Lower lobe of right lung (tissue), 2 donors: Measurements from ENCODE around the gene CHCHD6. TPM values are rescaled to one million over a fixed set of nuclear protein-coding genes. Genes with fewer than 3 reads are reported as not detected.

Source experiments
- ATAC-seq, 2 donors: fragments of 200-7000 bp; cut with Tn5 transposase; one replicate each; pipeline ENCODE4 v1.9.1; 2020 to 2022; ENCODE audit warnings: mild to moderate bottlenecking in 2 of 2, moderate library complexity in 2 of 2
- DNase-seq: peaks from one replicate; pipeline ENCODE4 v3.0.0-alpha.2; 2020
- H3K27ac ChIP-seq: fragments of 200-600 bp; one replicate; pipeline ENCODE4 v1.8.0; 2022
- H3K27me3 ChIP-seq: fragments of 200-600 bp; one replicate; pipeline ENCODE4 v1.8.0; 2022; ENCODE audit warnings: low read depth
- H3K36me3 ChIP-seq: fragments of 200-600 bp; one replicate; pipeline ENCODE4 v1.8.0; 2022; ENCODE audit warnings: mild to moderate bottlenecking
- H3K4me1 ChIP-seq: fragments of 200-600 bp; one replicate; pipeline ENCODE4 v1.8.0; 2022
- H3K4me3 ChIP-seq: fragments of 200-600 bp; one replicate; pipeline ENCODE4 v1.8.0; 2022; ENCODE audit warnings: mild to moderate bottlenecking
- H3K9me3 ChIP-seq: fragments of 200-600 bp; one replicate; pipeline ENCODE4 v1.8.0; 2022
- CTCF ChIP-seq: fragments of 200-600 bp; IDR thresholded peaks from one replicate; pipeline ENCODE4 v1.8.0; 2022; ENCODE audit warnings: antibody characterized with exemption, mild to moderate bottlenecking
- intact Hi-C: fragments of 100-400 bp; cut with DNase I; formaldehyde crosslinking; loops from one replicate; pipeline ENCODE4 v1.11.0; 2022
- total RNA-seq: library from RNA; stranded (reverse); fragmentation: NEBNext Ultra II Directional; extraction: Animal tissue kit (Norgen Biotek cat#: 25700); gene quantifications from one replicate; pipeline ENCODE4 v1.2.1, GENCODE V29; 2021
- donor health status: DM: no; HTN: yes; CAD: no; lungs with severe emphysema.

Gene CHCHD6
- total RNA-seq, 1 donor from 2014 or later = 12.2 TPM

GRCh38 chr3:126704494-126705214 is 614 bp downstream of the CHCHD6 start:
- peak overlapping the region; percentile 44 for H3K27ac ChIP-seq
- intact Hi-C loops = no loop called here
- no peaks in the 10 kb centered on the region for H3K36me3 ChIP-seq
- DNase-seq (no peak), ATAC-seq (peak in 1 of 2 donors; percentile 18)
- peaks cover 3% of the 10 kb centered on the region for H3K27me3 ChIP-seq
- no peak for TF ChIP-seq CTCF
- H3K4me1 ChIP-seq = peaks cover 15% of the 10 kb centered on the region
- no peaks in the 10 kb centered on the region for H3K9me3 ChIP-seq
- peak overlapping the region; percentile 97 for H3K4me3 ChIP-seq

- no peak for TF ChIP-seq CTCF
- no peak overlapping the region for H3K4me3 ChIP-seq
- DNase-seq = no peak
- intact Hi-C loops = no loop called here
- no peaks in the 10 kb centered on the region for H3K36me3 ChIP-seq
- no peak overlapping the region for H3K27ac ChIP-seq
- ATAC-seq = no peak
- H3K4me1 ChIP-seq = peaks cover 15% of the 10 kb centered on the region
- H3K27me3 ChIP-seq = no peaks in the 10 kb centered on the region
- no peaks in the 10 kb centered on the region for H3K9me3 ChIP-seq
These were observed 2.6 kb downstream of the CHCHD6 start for GRCh38 chr3:126706631-126707030.

GRCh38 chr3:126711121-126711760 is 7.2 kb downstream of the CHCHD6 start:
- Histone ChIP-seq H3K4me1 (no peaks in the 10 kb centered on the region), H3K4me3 (no peak overlapping the region), H3K27me3 (no peaks in the 10 kb centered on the region), H3K27ac (no peak overlapping the region), H3K9me3 (no peaks in the 10 kb centered on the region), H3K36me3 (no peaks in the 10 kb centered on the region)
- DNase-seq = no peak
- intact Hi-C loops = no loop called here
- ATAC-seq = no peak
- no peak for TF ChIP-seq CTCF

GRCh38 chr3:126713199-126713598 is 9.2 kb downstream of the CHCHD6 start:
- H3K27ac ChIP-seq = no peak overlapping the region
- H3K9me3 ChIP-seq = no peaks in the 10 kb centered on the region
- no peaks in the 10 kb centered on the region for H3K27me3 ChIP-seq
- no peak for TF ChIP-seq CTCF
- intact Hi-C loops = no loop called here
- DNase-seq (no peak), ATAC-seq (no peak)
- H3K36me3 ChIP-seq = no peaks in the 10 kb centered on the region
- no peak overlapping the region for H3K4me3 ChIP-seq
- H3K4me1 ChIP-seq = no peaks in the 10 kb centered on the region

- Histone ChIP-seq H3K4me3 (no peak overlapping the region), H3K27me3 (no peaks in the 10 kb centered on the region), H3K36me3 (no peaks in the 10 kb centered on the region), H3K4me1 (no peaks in the 10 kb centered on the region), H3K27ac (no peak overlapping the region), H3K9me3 (no peaks in the 10 kb centered on the region)
- no peak for TF ChIP-seq CTCF
- DNase-seq (no peak), ATAC-seq (no peak)
- intact Hi-C loops = no loop called here
These were observed 10.3 kb downstream of the CHCHD6 start for GRCh38 chr3:126714276-126714900.
